Limb (tissue), 2 donors: ENCODE results near the gene RYR1.
"Not testable (repeated sequence)": the region's sequence is repeated elsewhere in the genome, so short reads cannot be mapped to it uniquely, and the experiment has no call there.

ENCODE experiments used
- DNase-seq, 2 donors: peaks; one replicate each; pipeline ENCODE4 v3.0.0-alpha.2; 2016; ENCODE audit errors: extremely low spot score in 2 of 2

The RYR1 gene

GRCh38 chr19:38513156-38513555, 79.7 kb downstream of the RYR1 start:
- not testable (repeated sequence) for DNase-seq

- DNase-seq = no peak
Observed at GRCh38 chr19:38513762-38514167, 80.3 kb downstream of the RYR1 start.

- DNase-seq = peak; percentile 44 to 86
Observed at GRCh38 chr19:38514812-38515633, 81.5 kb downstream of the RYR1 start.

- no peak for DNase-seq
Observed at GRCh38 chr19:38515896-38516295, 82.4 kb downstream of the RYR1 start.

- DNase-seq = no peak
Observed at GRCh38 chr19:38516802-38517201, 83.3 kb downstream of the RYR1 start.

- DNase-seq = no peak
Observed at GRCh38 chr19:38517321-38517720, 83.8 kb downstream of the RYR1 start.

- DNase-seq = not testable (repeated sequence)
Observed at GRCh38 chr19:38517980-38518379, 84.5 kb downstream of the RYR1 start.

GRCh38 chr19:38519168-38519567, 85.7 kb downstream of the RYR1 start:
- DNase-seq = no peak

- DNase-seq = no peak
Observed at GRCh38 chr19:38519988-38520387, 86.5 kb downstream of the RYR1 start.

- no peak for DNase-seq
Observed at GRCh38 chr19:38522915-38523314, 89.4 kb downstream of the RYR1 start.

- no peak for DNase-seq
Observed at GRCh38 chr19:38523319-38523718, 89.8 kb downstream of the RYR1 start.

GRCh38 chr19:38524369-38524768, 90.9 kb downstream of the RYR1 start:
- no peak for DNase-seq

- DNase-seq = no peak
Observed at GRCh38 chr19:38524994-38525634, 91.6 kb downstream of the RYR1 start.

- DNase-seq = no peak
Observed at GRCh38 chr19:38526430-38526829, 92.9 kb downstream of the RYR1 start.

- no peak for DNase-seq
Observed at GRCh38 chr19:38527466-38528136, 94.1 kb downstream of the RYR1 start.

GRCh38 chr19:38528213-38528755, 94.8 kb downstream of the RYR1 start:
- DNase-seq = no peak

GRCh38 chr19:38528931-38529330, 95.4 kb downstream of the RYR1 start:
- no peak for DNase-seq

- DNase-seq = no peak
Observed at GRCh38 chr19:38531515-38531914, 98.0 kb downstream of the RYR1 start.

GRCh38 chr19:38532939-38533338, 99.4 kb downstream of the RYR1 start:
- no peak for DNase-seq

GRCh38 chr19:38534574-38534973, 101.1 kb downstream of the RYR1 start:
- no peak for DNase-seq

- DNase-seq = no peak
Observed at GRCh38 chr19:38535212-38535611, 101.7 kb downstream of the RYR1 start.
